ENCODE results near the gene MGLL.

DNA sequence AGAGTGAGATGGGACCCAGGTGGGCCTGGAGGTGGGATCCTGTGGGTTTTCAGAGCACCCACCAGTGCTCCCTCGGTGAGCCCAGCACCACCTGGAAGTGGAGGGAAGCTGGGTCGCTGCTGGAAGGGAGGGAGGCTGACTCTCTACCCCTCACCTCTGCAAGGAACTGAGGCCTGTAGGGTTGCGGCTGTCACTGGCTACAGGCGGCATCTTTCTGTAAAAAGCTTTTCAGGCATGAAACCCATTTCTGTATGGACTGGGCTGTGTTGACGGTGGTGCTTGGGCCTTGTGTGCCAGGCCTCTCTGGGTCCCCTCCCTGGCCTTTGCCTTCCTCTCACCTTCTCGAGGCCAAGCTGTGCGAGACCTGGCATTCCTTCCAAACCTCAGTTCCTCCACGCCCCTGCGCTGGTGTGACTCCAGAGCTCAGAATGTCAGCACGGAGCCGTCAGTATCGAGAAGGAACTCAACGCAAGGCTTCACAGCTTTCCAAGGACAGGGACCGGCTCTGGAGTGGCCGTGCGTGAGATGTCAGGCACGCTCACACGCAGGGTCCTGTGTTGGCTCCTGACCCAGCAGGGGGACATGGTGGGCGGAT, 133.0 kb downstream of the MGLL start:
- TF ChIP-seq, protein P1, sequence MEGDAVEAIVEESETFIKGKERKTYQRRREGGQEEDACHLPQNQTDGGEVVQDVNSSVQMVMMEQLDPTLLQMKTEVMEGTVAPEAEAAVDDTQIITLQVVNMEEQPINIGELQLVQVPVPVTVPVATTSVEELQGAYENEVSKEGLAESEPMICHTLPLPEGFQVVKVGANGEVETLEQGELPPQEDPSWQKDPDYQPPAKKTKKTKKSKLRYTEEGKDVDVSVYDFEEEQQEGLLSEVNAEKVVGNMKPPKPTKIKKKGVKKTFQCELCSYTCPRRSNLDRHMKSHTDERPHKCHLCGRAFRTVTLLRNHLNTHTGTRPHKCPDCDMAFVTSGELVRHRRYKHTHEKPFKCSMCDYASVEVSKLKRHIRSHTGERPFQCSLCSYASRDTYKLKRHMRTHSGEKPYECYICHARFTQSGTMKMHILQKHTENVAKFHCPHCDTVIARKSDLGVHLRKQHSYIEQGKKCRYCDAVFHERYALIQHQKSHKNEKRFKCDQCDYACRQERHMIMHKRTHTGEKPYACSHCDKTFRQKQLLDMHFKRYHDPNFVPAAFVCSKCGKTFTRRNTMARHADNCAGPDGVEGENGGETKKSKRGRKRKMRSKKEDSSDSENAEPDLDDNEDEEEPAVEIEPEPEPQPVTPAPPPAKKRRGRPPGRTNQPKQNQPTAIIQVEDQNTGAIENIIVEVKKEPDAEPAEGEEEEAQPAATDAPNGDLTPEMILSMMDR (IDR thresholded peaks at IDR 0.05; ENCODE audit: insufficient read depth, low read depth, low read length), result no peak
- TF ChIP-seq EZH2 (IDR thresholded peaks at IDR 0.05; ENCODE audit: insufficient read depth, low read length), result no peak
